Measurements from ENCODE around the gene ISYNA1. TPM values are rescaled to one million over a fixed set of nuclear protein-coding genes. Genes with fewer than 3 reads are reported as not detected.

ISYNA1 gene
- total and polyA plus RNA-seq, 10 donors = 31.7 to 82.3 (median 45.4) TPM

DNA sequence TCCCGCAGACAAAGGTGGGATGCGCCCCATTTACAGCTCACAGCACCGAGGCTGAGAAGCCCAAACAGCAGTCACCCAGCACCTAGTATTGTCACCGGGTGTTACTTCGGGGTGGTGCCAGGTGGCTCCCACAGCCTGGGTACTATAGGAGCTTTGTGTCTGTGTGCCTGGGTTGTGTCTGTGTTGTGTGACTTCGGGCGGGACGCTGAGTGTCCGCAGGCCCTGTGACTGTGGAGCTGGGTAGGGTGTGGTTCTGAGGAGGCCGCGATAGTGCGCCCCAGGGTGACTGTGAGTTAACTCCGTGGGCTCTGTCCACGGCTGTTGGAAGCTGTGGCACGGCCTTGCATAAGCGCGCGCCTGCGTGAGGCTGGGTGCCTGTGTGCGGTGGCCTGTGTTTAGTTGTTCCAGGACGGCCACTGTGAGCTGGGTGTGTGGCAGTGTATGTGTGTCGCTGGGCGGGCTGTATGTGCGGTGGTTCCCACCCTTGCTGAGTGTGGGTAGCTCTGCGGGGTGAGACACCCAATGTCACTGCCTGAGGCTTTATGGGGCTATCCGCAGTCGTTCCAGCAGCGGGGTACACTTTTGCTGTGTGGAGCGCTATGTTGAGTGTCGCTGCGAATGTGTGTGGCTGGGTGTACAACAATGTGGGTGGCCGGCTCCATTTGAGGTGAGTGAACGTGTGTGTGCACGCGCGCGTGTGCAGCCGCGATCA is 19.3 kb downstream of the ISYNA1 start:
- Histone ChIP-seq H3K36me3 (no peaks in the 10 kb centered on the region), H3K27ac (peak overlapping the region; percentile 64 to 94 (median 90)), H3K4me1 (peaks cover 80 to 95% (median 90%) of the 10 kb centered on the region in 6 donors), H3K27me3 (replicated peaks in 1 of 7) (peaks cover 0 to 62% (median 11%) of the 10 kb centered on the region in 7 donors), H3K9me3 (no peaks in the 10 kb centered on the region), H3K4me3 (peak overlapping the region; percentile 64 to 88 (median 70))
- 22 to 27% (median 23%) methylated on average over 25 to 39 of the region's 39 CpGs for WGBS, 5 donors
- intact Hi-C loops (cut with DNase I; ENCODE audit: low total_unique reads) = no loop called here
- peak; percentile 86 for DNase-seq
- TF ChIP-seq POLR2A (IDR thresholded peaks at IDR 0.05) (no peak), POLR2AphosphoS5 (IDR thresholded peaks at IDR 0.05) (no peak)
- TF ChIP-seq, protein P1, sequence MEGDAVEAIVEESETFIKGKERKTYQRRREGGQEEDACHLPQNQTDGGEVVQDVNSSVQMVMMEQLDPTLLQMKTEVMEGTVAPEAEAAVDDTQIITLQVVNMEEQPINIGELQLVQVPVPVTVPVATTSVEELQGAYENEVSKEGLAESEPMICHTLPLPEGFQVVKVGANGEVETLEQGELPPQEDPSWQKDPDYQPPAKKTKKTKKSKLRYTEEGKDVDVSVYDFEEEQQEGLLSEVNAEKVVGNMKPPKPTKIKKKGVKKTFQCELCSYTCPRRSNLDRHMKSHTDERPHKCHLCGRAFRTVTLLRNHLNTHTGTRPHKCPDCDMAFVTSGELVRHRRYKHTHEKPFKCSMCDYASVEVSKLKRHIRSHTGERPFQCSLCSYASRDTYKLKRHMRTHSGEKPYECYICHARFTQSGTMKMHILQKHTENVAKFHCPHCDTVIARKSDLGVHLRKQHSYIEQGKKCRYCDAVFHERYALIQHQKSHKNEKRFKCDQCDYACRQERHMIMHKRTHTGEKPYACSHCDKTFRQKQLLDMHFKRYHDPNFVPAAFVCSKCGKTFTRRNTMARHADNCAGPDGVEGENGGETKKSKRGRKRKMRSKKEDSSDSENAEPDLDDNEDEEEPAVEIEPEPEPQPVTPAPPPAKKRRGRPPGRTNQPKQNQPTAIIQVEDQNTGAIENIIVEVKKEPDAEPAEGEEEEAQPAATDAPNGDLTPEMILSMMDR (IDR thresholded peaks at IDR 0.05 in 8 of 11, conservative IDR thresholded peaks at IDR 0.05 in 3 of 11) = no peak

DNA sequence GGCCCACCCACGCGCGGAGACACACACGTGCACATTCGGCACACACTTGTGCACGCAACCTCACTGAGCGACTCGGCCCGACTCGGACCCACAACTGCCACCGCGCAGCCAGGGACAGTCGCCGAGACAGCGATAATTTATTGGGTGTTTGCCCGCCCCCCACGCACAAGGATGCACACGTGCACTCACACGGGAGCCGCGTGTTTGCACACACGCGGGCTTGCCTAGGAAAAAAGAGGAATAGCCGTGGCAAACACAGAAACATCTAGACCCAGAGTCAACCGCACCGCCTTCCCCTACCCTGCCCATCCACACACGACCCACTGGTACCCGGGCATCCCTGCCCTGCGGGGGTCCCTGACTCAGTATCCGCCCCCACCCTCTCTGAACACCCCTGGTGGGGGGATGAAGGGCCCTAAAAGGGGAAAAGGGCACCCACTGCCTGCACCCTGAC is 19.9 kb downstream of the ISYNA1 start:
- no peaks in the 10 kb centered on the region for H3K9me3 ChIP-seq
- H3K36me3 ChIP-seq = no peaks in the 10 kb centered on the region
- WGBS, 5 donors = 5 to 19% (median 11%) methylated on average over 13 to 30 of the region's 30 CpGs
- DNase-seq = peak; percentile 85
- peaks cover 74 to 93% (median 85%) of the 10 kb centered on the region in 6 donors for H3K4me1 ChIP-seq
- intact Hi-C loops (cut with DNase I; ENCODE audit: low total_unique reads) = no loop called here
- peaks cover 0 to 62% (median 11%) of the 10 kb centered on the region in 7 donors for H3K27me3 ChIP-seq (replicated peaks in 1 of 7)
- H3K4me3 ChIP-seq = peak overlapping the region in 7 of 8 donors; percentile 33 to 88 (median 39)
- TF ChIP-seq POLR2A (IDR thresholded peaks at IDR 0.05) = no peak
- TF ChIP-seq, protein P1 (IDR thresholded peaks at IDR 0.05 in 8 of 11, conservative IDR thresholded peaks at IDR 0.05 in 3 of 11) = no peak
- TF ChIP-seq POLR2AphosphoS5 (IDR thresholded peaks at IDR 0.05) = no peak
- H3K27ac ChIP-seq = peak overlapping the region; percentile 64 to 94 (median 90)

DNA sequence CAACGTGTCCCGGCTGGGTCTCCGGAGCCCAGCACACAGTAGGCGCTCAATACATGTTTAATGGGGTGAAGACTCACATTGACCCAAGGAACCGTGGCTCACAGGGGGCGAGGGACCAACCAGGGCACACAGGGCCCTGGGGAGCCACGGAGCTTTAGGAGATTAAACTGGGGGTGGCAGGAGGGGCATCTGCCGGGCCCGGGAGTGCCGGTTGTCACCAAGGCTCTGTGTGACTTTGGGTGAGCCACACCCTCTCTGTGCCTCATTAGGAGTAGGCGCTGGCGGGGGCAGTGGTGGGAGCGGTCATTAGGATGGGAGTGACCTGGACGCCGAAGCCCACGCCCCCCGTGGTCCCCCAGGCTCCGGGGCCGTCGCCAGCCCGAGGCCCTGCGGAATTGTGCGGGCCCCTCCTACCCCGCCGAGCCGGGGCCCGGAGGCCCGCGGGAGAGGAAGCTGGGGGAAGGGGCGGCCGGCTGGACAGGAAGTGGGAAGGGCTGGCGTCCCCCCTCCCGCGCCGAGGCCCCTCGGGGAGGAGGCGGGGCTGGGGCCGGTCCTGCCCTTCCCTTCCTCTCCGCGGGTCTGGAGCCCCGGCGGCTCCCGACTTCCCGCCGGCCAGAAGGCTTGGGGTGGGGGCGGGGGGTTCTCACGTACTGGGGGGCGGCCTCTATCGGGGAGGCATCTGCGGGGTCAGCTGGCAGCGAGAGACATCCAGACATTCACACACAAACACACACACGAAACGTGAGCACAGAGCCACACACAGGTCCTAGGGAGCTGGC is 20.5 kb downstream of the ISYNA1 start:
- TF ChIP-seq POLR2AphosphoS5 (IDR thresholded peaks at IDR 0.05) (peak; percentile 54 to 85 (median 75)), POLR2A (IDR thresholded peaks at IDR 0.05) (no peak)
- Histone ChIP-seq H3K4me1 (peaks cover 68 to 88% (median 78%) of the 10 kb centered on the region in 6 donors), H3K36me3 (no peaks in the 10 kb centered on the region), H3K4me3 (peak overlapping the region in 7 of 8 donors; percentile 33 to 88 (median 39)), H3K9me3 (no peaks in the 10 kb centered on the region), H3K27me3 (replicated peaks in 1 of 7) (peaks cover 0 to 68% (median 11%) of the 10 kb centered on the region in 7 donors), H3K27ac (peak overlapping the region; percentile 64 to 94 (median 90))
- 0 to 2% (median 1%) methylated on average over 17 to 52 of the region's 53 CpGs for WGBS, 5 donors
- intact Hi-C loops (cut with DNase I; ENCODE audit: low total_unique reads) = no loop called here
- peak; percentile 93 for DNase-seq

DNA sequence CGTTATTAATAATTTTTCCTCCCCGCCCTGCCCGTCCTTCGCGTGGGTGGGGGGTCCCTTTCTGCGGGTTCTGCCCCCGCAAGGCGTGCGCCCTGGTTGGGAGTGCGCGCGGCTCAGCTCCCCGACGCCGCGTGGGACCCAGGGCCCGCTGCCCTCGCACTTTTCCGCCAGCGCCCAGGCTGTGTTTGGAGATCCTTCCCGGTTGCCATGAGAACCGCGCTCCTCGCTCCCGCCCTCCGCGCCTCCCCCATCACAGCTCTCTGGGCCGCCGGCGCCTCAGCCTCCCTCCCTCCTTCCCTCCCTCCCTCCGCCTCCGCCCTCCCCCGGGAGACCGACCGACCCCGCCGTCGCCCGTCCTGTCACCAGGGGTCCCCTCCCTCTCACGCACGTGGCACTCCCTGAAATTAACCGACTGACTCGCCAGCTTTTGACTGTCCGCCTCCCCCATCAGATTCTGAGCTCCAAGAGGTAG is 21.1 kb downstream of the ISYNA1 start:
- intact Hi-C loops (cut with DNase I; ENCODE audit: low total_unique reads) = no loop called here
- TF ChIP-seq, protein P1 (IDR thresholded peaks at IDR 0.05 in 8 of 11, conservative IDR thresholded peaks at IDR 0.05 in 3 of 11) = no peak
- TF ChIP-seq POLR2AphosphoS5 (IDR thresholded peaks at IDR 0.05) = peak; percentile 31 to 77 (median 76)
- TF ChIP-seq POLR2A (IDR thresholded peaks at IDR 0.05) = no peak
- Histone ChIP-seq H3K27ac (peak overlapping the region; percentile 64 to 94 (median 90)), H3K27me3 (replicated peaks in 1 of 7) (peaks cover 0 to 74% (median 11%) of the 10 kb centered on the region in 7 donors), H3K4me1 (peaks cover 62 to 81% (median 72%) of the 10 kb centered on the region in 6 donors), H3K9me3 (no peaks in the 10 kb centered on the region), H3K36me3 (no peaks in the 10 kb centered on the region), H3K4me3 (peak overlapping the region in 7 of 8 donors; percentile 3 to 88 (median 39))
- DNase-seq = peak; percentile 92
- 1 to 2% (median 1%) methylated on average over 40 to 44 of the region's 44 CpGs for WGBS, 5 donors
